ENCODE data around the gene TCTN1.

DNA sequence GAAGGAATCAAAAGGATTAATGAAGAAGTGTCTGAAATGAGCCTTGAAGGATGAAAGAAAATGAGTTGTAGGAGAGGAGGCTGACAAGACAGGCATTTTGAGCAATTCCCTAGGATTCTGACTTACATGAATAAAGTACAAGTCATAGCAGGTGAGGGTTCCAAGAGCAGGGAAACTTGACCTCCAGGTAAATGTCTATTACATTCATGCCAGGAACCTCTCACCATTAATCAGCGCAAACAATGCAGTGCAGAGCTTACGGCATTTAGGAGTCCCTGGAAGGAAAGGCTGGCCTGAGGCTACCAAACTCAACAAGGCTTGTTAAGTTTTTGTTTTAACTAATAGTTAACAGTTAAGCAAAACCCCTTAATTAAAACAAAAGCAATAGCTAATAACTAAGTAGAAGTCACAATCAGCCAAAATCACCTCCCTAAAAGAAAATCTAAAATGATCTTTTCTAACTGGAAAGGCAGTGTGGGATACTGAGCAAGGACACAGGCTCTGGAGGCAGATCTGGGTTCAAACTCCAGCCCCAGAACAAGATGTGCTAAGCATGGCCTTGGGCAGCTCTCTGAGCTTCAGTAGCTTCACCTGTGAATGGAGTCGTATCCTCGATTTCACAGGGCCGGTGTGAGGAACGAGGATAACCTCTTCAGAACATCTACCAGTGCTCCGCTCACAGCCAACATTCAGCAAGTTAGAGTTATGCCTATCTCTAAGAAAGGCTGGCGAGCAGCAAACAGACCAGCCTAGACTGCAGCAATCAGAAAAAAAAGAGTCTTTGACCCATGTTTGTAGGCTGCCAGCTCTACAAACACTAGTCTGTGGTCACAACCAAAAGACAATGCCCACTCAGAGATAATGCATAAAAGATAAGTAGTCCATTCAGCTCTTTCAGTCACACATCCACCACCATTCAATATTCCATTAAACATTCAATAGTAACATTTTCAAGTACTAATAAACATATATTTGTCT lies 47.7 kb upstream of the TCTN1 start:
- TF ChIP-seq, protein P1, sequence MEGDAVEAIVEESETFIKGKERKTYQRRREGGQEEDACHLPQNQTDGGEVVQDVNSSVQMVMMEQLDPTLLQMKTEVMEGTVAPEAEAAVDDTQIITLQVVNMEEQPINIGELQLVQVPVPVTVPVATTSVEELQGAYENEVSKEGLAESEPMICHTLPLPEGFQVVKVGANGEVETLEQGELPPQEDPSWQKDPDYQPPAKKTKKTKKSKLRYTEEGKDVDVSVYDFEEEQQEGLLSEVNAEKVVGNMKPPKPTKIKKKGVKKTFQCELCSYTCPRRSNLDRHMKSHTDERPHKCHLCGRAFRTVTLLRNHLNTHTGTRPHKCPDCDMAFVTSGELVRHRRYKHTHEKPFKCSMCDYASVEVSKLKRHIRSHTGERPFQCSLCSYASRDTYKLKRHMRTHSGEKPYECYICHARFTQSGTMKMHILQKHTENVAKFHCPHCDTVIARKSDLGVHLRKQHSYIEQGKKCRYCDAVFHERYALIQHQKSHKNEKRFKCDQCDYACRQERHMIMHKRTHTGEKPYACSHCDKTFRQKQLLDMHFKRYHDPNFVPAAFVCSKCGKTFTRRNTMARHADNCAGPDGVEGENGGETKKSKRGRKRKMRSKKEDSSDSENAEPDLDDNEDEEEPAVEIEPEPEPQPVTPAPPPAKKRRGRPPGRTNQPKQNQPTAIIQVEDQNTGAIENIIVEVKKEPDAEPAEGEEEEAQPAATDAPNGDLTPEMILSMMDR (IDR thresholded peaks at IDR 0.05; ENCODE audit: low read length), result no peak
- TF ChIP-seq EZH2 (optimal IDR thresholded peaks at IDR 0.05; ENCODE audit: low read depth, low read length) (no peak), EZH2phosphoT487 (IDR thresholded peaks at IDR 0.05; ENCODE audit: low read length) (no peak)

All from MM.1S (cell line).